GM18870 (cell line): Measurements from ENCODE around the gene SLBP.
"Not testable (repeated sequence)": the region's sequence is repeated elsewhere in the genome, so short reads cannot be mapped to it uniquely, and the experiment has no call there.

ENCODE experiments used
- ATAC-seq: cut with Tn5 transposase; IDR thresholded peaks from one replicate; pipeline ENCODE4 v1.9.1; 2021; ENCODE audit warnings: moderate library complexity; ENCODE audit not compliant: unreplicated experiment

SLBP gene

DNA sequence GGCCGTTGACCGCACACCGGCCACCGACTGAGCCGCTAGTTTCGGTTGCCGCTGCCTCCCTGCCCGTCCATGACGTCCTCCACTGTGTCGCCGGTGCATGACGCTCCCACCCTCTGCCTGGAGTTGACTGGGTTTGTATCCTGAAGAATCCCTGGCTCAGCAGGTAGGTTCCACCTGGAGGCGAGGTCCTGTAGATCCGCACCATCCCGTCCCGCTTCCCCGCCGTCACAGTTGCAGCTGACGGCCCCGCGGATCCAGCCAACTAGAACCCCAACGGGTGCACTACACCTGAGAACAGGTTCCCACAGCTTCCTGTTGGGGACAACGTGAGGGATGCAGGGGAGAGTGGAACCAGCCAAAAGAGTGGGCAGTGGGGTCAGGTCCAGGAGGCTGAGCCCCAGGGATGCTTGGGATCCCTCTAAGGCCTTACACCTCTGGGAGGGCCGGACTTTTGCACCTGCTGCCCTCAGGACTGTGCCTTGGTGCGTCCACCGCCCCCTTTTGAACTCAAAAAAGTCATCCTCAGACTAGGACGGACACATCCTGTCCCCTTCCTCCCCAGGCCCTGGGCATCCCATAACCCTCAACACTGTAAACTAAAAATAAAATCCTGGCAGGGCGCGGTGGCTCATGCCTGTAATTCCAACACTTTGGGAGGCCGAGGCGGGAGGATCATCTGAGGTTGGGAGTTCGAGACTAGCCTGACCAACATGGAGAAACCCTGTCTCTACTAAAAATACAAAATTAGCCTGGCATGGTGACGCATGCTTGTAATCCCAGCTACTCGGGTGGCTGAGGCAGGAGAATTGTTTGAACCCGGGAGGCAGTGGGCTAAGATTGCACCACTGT is 1.1 kb upstream of the SLBP start:
- no peak for ATAC-seq

DNA sequence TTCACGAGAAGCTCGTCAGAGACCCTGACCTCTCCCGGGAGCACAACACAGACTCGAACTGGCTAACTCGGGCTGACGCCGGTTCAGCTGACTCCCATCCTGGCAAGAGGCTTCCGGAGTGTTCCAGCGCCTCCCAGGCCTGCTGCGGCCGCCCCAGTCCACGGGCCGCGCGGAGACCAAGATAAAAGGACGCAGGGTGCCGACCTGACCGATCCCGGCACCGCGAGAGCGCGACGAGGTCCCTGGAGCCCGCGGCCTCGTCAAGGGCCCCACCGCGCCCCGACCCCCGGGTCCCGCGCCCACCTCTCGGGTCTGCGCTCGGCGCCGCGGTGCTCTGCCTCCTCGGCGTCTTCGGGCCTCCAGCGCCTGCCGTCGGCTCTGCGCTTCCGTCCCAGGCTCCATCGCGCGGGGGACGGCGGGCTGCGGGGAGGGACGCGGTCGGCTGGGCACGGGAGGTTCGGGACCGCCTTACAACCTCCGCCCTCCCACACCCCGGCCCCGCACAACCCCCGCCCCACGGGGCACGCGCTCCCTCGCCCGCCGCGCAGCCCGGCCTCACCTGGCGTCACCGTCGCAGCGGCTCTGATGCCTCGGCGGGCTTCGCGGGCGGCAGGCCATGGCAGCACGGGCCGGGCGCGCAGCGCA is 426 bp downstream of the SLBP start:
- ATAC-seq, result no peak

DNA sequence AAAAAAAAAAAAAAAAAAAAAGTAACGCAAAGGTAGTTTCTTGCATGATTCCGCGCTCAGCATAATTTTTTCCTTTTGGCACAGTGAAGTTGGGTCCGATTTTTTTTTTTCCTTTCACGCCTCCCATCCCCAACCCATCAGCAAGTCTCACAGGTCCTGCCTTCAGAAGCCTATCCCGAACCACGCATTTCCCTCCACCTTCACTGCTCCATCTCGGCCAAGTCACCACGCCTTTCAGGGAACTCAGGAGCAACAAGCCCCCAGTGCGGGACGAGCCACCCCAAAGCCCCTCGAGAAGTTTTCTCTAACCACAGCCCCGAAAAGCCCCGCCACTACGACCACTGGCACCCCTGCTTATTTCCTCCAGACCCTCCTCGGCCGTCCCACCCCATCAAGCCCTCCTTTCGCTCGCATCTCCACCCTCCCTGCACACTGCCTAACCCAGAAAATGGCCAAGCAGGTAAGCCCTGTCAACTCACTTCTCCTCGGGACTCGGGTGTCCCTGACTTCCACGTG is 1.0 kb downstream of the SLBP start:
- no peak for ATAC-seq

DNA sequence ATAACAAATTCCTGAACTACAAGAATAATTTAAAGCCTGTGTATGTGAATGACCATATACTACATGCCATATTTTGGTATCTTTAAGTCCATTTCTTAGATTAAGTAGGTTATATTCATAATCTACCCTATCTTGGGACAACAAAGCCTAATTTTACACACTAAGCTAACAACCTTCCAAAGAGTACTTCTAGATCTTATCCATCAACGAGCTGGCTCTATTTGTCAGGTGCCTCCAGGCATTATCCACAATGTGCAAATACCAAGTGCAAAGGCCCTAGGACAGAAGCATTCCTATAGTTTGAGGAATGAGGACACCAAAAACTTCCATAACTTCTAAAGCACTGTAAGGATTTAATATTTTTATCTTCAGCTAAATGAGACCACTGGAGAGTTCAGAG is 3.5 kb downstream of the SLBP start:
- ATAC-seq, result no peak

DNA sequence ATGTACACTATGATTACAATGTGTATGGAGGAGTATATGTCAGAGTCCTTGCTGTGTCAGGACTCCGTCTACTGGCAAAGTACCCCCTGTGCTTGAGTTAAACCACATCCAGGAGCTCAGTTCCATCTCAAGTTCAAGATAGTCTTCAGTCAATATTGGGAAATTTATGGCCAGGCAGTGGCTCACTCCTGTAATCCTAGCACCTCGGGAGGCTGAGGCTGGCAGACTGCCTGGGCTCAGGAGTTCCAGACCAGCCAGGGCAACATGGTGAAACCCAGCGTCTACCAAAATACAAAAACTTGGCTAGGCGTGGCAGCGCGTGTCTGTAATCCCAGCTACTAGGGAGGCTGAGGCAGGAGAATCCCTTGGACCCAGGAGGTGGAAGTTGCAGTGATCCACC is 5.8 kb downstream of the SLBP start:
- ATAC-seq, result no peak

DNA sequence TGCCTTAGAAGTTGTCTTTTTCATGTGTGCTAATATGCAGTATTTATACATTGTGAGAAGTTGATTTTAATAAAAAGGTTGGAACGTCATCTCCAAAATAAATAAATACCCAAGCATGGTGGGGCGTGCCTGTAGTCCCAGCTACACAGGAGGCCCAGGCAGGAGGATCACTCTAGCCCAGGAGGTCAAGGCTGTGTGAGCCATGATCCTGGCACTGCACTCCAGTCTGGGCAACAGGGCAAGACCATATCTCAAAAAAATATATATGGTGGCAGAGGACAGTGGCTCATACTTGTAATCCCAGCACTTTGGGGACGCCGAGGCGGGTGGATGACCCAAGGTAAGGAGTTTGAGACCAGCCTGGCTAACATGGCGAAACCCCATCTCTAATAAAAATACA is 6.4 kb downstream of the SLBP start:
- ATAC-seq, result no peak

DNA sequence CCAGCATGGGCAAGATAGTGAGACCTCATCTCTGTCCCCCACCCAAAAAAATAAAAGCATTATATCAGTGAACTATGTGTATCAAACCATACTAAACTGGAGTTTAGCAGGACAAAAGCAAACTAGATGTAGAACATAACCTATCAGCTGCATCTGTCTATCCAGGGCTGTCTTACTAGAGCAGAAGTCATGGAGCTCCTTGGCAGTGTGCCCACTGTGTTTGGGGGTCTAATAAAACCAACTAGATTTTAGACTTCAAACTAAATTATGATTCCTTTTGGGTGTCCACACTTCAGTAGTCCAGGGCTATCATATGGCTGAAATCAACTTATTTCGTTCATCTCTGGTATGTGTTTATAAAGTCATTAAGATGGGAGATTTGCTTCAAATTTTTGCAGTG is 8.3 kb downstream of the SLBP start:
- no peak for ATAC-seq

DNA sequence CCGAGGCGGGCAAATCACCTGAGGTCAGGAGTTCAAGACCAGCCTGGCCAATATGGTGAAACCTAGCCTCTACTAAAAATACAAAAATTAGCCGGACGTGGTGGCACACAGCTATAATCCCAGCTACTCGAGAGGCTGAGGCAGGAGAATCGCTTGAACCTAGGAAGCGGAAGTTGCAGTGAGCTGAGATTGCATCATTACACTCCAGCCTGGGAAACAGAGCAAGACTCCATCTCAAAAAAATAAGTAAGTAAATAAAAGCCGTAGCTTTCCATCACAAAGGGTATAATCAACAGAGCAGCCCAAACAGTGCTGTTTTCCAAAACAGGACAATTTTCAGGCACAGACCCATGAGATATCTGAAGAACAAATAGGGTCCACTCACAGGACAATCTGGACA is 10.4 kb downstream of the SLBP start:
- ATAC-seq, result not testable (repeated sequence)

DNA sequence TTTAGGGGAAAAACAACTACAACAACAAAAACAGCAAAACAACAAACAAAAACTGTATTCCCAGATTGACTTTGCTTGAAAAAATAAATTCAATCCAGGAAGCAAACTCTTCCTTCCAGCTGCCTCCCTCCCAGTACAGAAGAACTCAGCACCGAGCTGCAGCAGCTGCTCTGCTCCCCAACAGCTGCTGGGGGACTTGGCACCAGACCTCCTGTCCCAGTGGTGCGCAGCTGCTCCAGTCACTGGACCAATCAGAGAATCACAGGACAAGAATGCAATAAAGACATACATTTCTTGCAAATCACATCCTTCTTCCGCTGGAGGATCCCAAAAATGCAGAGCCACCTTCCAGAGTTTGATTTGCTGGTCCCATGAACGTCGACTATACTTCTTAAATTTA is 16.2 kb downstream of the SLBP start:
- no peak for ATAC-seq

DNA sequence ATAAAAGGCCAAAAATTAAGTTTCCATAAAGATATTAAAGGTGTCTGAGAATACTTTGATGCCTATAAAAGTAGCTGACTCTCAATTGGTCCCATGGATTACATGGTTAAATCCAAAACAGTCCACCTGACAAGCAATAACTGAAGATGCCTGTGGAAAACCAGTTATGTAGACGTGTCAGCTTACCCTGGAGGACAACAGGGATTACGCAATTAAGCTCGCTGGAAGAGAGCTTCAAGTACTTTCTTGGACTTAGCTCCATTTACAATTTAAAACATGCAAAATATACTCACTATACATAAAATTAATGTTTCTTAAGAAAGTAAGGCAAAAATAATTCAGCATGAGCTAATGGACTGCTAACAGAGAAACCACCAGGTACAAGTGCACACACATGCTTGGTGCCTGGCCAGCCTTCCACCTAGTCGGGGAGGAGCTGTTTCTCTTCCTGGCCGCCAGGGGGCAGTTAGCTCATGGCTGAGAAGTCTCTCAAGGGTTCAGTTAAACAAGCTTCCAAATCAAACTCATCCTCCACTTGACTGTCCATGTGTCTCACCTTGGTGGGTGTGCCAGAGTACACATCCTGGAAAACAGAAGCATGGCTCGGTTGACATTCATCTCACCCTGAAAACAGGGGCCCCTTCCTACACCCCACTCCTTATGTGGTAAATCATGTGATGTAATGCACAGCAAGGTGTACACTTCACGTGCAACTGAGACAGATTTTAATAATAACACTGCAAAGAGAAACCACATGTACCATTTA is 18.8 kb downstream of the SLBP start:
- peak; percentile 58 for ATAC-seq

DNA sequence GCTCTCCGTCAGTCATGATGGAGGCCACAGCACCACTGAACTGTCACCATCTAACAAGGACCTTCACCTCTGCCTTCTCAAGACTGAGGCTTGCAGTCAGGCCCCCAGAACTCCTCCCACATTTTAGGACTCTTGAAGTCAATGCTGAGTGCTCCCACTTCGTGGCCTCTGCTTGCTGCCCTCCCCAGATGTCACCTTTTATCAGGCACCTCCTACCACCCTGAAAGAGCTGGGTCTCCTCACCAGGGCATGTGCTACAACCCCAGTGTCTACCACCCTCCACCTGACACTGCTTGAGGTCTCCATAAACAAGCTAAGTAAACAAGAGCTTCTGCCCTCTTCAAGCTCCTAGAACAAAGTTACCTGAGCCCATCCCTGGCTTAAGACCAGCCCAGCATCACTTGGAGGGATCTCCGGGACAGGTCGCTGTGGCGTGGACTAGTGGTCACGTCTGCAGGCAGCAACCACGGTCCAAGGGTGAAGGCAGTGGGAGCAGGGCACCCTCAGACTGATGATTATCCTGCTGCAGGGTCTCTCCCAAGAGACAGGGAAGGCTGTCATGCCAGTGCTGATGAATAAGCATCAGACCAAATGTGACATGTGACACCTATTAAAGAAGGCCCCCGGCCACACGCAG is 20.3 kb downstream of the SLBP start:
- ATAC-seq, result no peak

DNA sequence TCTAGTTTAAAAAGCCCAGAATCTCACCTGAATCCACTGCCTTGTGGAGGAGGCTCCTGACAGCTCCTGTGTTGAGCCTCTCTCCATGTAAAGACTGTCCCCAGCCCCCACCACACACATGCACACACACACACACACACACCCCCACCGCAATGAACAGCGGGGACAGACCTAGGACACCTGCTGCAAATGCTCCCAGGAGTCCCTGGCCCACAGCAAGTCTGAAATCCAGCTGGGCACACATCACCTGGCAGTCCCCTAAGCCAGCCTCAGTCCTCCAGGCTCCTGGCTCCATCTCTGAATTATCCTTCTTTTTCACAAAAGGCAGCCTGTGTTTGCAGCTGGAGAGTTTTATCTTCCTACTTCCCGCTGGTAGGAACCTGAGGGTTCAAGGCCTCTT is 21.4 kb downstream of the SLBP start:
- no peak for ATAC-seq

DNA sequence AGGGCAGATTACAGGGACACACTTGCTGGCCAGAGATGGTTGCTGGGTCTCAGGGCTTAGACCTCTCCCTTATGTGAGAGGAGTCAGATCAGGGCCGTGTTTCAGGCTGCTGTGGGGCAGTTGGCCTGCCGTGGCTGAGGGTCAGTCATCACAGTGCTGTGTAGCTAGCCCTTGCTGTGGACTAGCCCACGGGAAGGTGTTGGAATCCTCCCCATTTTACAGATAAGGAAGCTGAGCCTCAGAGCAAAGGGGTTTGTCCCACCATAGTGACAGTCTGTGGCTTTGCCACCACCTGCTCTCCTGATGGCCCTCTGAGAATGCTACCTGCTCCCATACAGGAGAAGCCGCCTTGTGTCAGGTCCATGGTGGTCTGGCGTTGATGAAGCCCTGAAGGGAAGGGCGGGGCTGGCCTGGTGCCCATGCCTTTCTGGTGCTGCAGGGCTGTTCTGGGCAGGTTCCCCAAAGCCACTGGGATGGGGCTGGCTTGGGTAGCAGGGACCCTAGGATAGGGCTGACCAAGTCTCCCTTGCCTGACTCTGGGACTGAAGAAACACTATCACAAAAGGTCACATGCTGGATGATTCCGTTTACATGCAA is 25.6 kb downstream of the SLBP start:
- no peak for ATAC-seq

DNA sequence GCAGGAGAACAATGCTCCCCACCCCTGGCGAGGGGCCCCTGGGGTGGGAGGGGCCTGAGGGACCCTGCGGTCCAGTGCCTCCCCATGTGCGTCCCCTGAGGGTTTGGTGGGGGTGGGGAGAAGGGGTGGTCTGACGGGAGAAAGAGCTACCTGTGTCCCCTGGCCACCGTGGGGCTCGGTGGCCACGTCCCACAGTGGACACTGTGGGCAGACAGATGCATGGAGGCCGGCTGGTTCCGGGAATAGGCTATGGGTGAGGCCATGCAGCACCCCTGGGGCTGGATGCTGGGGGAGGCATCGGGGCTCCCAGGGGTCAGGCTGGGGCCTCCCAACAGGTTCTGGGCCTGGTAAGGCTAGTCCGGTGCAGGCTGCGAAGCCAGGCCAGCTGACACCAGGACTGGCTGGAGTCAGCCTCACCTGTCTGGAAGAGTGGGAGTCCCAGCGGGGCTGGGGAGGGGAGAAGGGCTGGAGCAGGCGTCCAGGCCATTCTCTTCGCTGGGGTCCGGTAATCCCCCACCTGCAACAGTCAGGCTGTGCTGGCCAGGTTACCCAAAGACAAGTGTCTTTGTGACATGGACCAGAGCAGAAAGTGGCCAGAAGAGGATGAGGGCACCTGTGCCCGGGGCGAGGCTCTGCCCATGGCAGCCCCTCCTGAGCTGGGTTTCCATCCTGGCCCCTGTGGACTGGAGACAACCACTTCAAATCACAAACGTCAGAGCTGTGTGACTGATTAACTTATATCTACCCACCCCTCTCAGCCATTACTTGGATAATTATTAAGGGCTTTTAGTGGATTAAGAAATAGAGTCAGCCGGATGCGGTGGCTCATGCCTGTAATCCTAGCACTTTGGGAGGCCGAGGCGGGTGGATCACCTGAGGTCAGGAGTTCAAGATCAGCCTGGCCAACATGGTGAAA is 26.6 kb downstream of the SLBP start:
- no peak for ATAC-seq

DNA sequence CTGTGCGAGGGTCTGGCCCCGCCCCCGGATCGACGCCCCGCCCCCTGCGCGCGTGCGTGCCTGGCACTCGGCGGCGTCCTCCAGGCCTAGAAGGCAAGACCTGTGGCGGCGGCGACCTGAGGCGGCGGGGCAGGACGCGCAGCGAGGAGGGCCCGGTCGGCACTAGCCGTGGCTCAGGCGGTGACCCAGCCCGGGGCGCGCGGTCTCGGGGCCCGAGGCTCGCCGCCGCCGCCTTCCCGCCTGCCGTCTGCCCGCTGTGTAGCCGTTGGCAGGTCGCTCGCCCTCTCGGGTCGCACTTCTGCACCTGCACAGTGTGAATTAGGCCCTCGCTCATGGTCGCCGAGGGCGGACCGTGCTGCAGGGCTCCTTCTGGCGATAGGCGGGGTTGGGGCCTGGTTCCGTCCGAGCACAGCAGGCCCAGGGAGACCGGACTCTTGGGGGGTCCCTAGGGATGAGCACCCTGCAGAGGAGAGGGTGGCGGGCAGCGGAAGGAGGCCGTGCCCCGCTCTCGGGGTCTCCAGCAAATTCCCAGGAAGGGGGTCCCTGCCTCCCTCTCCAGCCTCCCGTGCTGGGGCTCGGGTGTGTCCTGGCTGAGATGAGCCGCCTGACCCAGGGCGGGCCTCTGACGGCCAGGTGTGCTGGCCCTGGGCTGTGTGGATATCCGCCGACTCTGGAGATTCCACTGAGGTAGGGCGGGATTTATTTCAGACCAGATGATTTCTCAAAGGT is 27.4 kb downstream of the SLBP start:
- ATAC-seq, result no peak

DNA sequence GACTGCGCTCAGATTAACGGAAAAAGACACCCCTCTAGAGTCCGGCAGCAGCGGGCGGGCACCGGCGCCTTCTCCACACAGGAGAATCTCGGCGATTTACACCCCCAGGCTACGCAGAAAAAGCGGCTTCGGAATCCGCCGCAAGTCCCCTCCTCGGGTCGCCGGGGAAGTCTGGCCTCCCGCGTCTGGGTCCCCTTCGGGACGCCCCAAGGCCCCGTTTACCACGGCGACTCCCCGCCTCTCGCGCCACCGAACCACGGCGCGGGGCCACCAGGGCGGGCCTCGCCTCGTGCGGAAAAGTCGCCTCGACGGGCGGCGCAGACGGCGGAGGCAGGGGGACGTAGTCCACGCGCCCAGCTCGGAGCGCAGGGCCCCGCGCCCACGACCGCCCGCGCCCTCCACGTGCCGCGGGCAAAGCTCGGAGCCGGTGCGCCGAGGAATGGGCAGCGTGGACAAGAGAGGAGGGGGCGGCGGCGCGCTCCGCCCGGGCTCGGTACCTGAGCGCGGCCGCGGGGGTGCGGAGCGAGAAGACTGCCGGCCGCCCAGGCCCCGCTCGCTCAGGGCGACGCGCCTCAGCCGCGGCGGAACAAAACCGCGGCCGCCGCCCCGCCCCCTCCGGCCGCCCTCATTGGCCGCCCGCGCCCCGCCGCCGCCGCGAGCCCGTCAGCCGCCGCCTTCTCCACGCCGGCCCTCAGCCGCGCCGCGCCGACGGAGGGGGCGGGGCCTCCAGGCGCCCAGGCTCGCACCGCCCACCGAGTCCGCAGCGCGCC is 28.2 kb downstream of the SLBP start, which contains the start of gene FAM53A:
FAM53A (minus strand) TSS at position 578 of the 770 bp plus-strand sequence. CDS start 15,572 bp downstream, outside the sequence.
- ATAC-seq, result no peak

DNA sequence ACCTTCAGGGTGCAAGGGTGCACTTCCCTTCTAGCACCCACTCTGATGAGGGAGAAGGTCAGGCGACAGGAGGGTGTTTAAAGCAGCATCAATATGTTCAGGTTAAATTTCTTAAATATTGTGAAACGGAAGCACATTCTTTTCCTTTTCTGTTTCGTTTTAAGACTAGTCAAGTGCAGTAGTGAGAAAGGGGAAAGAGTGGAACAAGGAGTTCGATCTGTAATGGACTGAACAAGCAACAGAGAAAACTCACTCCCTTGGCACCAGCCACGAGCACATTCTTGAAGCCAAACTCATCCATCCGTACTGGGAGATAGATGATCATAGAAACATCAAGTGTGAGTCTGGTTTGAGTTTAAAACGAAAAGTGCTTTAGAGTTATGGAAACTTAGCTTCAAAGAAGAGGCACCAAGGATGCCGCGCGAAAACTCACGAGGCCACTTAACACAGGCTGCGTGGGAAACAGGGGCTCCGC is 28.8 kb downstream of the SLBP start:
- no peak for ATAC-seq

DNA sequence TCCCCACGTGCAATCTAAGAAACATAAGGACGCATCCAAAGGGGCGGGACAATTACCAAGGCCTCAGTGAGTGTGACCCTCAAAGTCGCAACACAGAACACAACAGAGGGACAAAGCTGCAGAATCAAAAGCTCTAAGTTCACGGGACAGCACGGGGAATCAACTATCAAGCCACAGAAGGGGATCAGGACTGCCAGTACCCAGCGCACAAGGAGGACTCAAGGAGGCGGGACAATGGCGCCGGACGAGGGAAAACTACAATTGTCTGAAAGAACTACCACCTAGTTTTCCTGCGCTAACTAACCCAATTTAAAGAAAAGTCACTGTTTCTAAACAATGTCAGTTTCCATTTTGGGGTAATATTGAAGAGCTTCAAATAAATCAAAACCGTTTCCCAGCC is 29.3 kb downstream of the SLBP start:
- ATAC-seq, result no peak
